ENCODE results near the gene NPRL2. TPM values are rescaled to one million over a fixed set of nuclear protein-coding genes. Genes with fewer than 3 reads are reported as not detected.

The NPRL2 gene
- 27.1 TPM for polyA plus RNA-seq (2012; ENCODE audit: insufficient read length, low read depth)

- TF ChIP-seq POLR2AphosphoS5 (IDR thresholded peaks at IDR 0.05; ENCODE audit: low read depth, low read length) = peak; percentile 85
- peak; percentile 68; the same call in 1 of the 2 replicates for TF ChIP-seq SIN3A (IDR thresholded peaks at IDR 0.05; ENCODE audit: borderline replicate concordance, insufficient read depth, low read length)
- TF ChIP-seq TAF1 (IDR thresholded peaks at IDR 0.05; ENCODE audit: borderline replicate concordance, insufficient read depth, low read length) = peak; percentile 70; the same call in 1 of the 2 replicates
- no peak for TF ChIP-seq FOXP2 (optimal IDR thresholded peaks at IDR 0.05; ENCODE audit: borderline replicate concordance, extremely low read depth, extremely low read length, insufficient read depth)
These were observed at the start of gene NPRL2, which contains the start of gene CYB561D2 for GRCh38 chr3:50350527-50351322. Gene NPRL2 (minus strand): TSS chr3:50350775. CDS start chr3:50350652, 123 bp downstream. Gene CYB561D2 (plus strand): TSS chr3:50350862. CDS start chr3:50351434, 572 bp downstream.

GRCh38 chr3:50396502-50396901, 45.9 kb upstream of the NPRL2 start:
- no peak for TF ChIP-seq POLR2AphosphoS5 (IDR thresholded peaks at IDR 0.05; ENCODE audit: low read depth, low read length)
- TF ChIP-seq TAF1 (IDR thresholded peaks at IDR 0.05; ENCODE audit: borderline replicate concordance, insufficient read depth, low read length) = no peak
- TF ChIP-seq FOXP2 (optimal IDR thresholded peaks at IDR 0.05; ENCODE audit: borderline replicate concordance, extremely low read depth, extremely low read length, insufficient read depth) = no peak
- TF ChIP-seq REST (IDR thresholded peaks at IDR 0.05; ENCODE audit: insufficient read depth in 1 of 2, low read depth in 2 of 2, low read length in 2 of 2) = no peak
- no peak for TF ChIP-seq SIN3A (IDR thresholded peaks at IDR 0.05; ENCODE audit: borderline replicate concordance, insufficient read depth, low read length)

- TF ChIP-seq POLR2AphosphoS5 (IDR thresholded peaks at IDR 0.05; ENCODE audit: low read depth, low read length) = no peak
- TF ChIP-seq REST (IDR thresholded peaks at IDR 0.05; ENCODE audit: insufficient read depth in 1 of 2, low read depth in 2 of 2, low read length in 2 of 2) = no peak
- no peak for TF ChIP-seq TAF1 (IDR thresholded peaks at IDR 0.05; ENCODE audit: borderline replicate concordance, insufficient read depth, low read length)
- no peak for TF ChIP-seq SIN3A (IDR thresholded peaks at IDR 0.05; ENCODE audit: borderline replicate concordance, insufficient read depth, low read length)
- TF ChIP-seq FOXP2 (optimal IDR thresholded peaks at IDR 0.05; ENCODE audit: borderline replicate concordance, extremely low read depth, extremely low read length, insufficient read depth) = no peak
These were observed 44.7 kb upstream of the NPRL2 start for GRCh38 chr3:50395070-50395860.

GRCh38 chr3:50393061-50393460, 42.5 kb upstream of the NPRL2 start:
- TF ChIP-seq SIN3A (IDR thresholded peaks at IDR 0.05; ENCODE audit: borderline replicate concordance, insufficient read depth, low read length) (no peak), TAF1 (IDR thresholded peaks at IDR 0.05; ENCODE audit: borderline replicate concordance, insufficient read depth, low read length) (no peak), REST (IDR thresholded peaks at IDR 0.05; ENCODE audit: insufficient read depth in 1 of 2, low read depth in 2 of 2, low read length in 2 of 2) (no peak), POLR2AphosphoS5 (IDR thresholded peaks at IDR 0.05; ENCODE audit: low read depth, low read length) (no peak), FOXP2 (optimal IDR thresholded peaks at IDR 0.05; ENCODE audit: borderline replicate concordance, extremely low read depth, extremely low read length, insufficient read depth) (no peak)

- TF ChIP-seq FOXP2 (optimal IDR thresholded peaks at IDR 0.05; ENCODE audit: borderline replicate concordance, extremely low read depth, extremely low read length, insufficient read depth) (no peak), REST (IDR thresholded peaks at IDR 0.05; ENCODE audit: insufficient read depth in 1 of 2, low read depth in 2 of 2, low read length in 2 of 2) (no peak), SIN3A (IDR thresholded peaks at IDR 0.05; ENCODE audit: borderline replicate concordance, insufficient read depth, low read length) (no peak), POLR2AphosphoS5 (IDR thresholded peaks at IDR 0.05; ENCODE audit: low read depth, low read length) (no peak), TAF1 (IDR thresholded peaks at IDR 0.05; ENCODE audit: borderline replicate concordance, insufficient read depth, low read length) (no peak)
These were observed 41.6 kb upstream of the NPRL2 start for GRCh38 chr3:50392101-50392715.

All from PFSK-1 (cell line).